Erythroblast (primary cell): Measurements from ENCODE around the gene CASP3.
"Not testable (repeated sequence)": the region's sequence is repeated elsewhere in the genome, so short reads cannot be mapped to it uniquely, and the experiment has no call there.

Experiments used
- DNase-seq, 2 experiments: peaks; one replicate each; lab custom pipeline; 2025; lab: John Stamatoyannopoulos, UW
- GATA1 ChIP-seq: IDR thresholded peaks from 2 replicates; pipeline ENCODE4 v1.6.1; 2011; ENCODE audit warnings: low read depth, mild to moderate bottlenecking, control low read depth, low read length, moderate library complexity
- POLR2A ChIP-seq: IDR thresholded peaks from 2 replicates; pipeline ENCODE4 v1.6.1; 2011; ENCODE audit warnings: mild to moderate bottlenecking, low read length

The CASP3 gene

GRCh38 chr4:184599492-184600135 is 49.6 kb downstream of the CASP3 start:
- TF ChIP-seq POLR2A (no peak), GATA1 (no peak)
- DNase-seq = no peak

GRCh38 chr4:184598753-184599491 is 50.3 kb downstream of the CASP3 start:
- DNase-seq = no peak
- TF ChIP-seq POLR2A (no peak), GATA1 (no peak)

GRCh38 chr4:184596617-184597185 is 52.5 kb downstream of the CASP3 start:
- no peak for DNase-seq
- TF ChIP-seq POLR2A (no peak), GATA1 (no peak)

GRCh38 chr4:184596044-184596616 is 53.1 kb downstream of the CASP3 start:
- no peak for DNase-seq
- TF ChIP-seq POLR2A (no peak), GATA1 (no peak)

GRCh38 chr4:184595430-184595829 is 53.8 kb downstream of the CASP3 start:
- TF ChIP-seq GATA1 (no peak), POLR2A (no peak)
- no peak for DNase-seq

- no peak for DNase-seq
Measured at GRCh38 chr4:184593461-184593860, 55.8 kb downstream of the CASP3 start.

GRCh38 chr4:184591747-184592270 is 57.4 kb downstream of the CASP3 start:
- DNase-seq = not testable (repeated sequence)

More at GRCh38 chr4:184593461-184593860, 55.8 kb downstream of the CASP3 start:
- TF ChIP-seq GATA1 (no peak), POLR2A (no peak)

- TF ChIP-seq POLR2A (no peak), GATA1 (no peak)
- DNase-seq = no peak
Measured at GRCh38 chr4:184591070-184591677, 58.1 kb downstream of the CASP3 start.

- TF ChIP-seq POLR2A (no peak), GATA1 (no peak)
- DNase-seq = no peak
Measured at GRCh38 chr4:184590196-184590595, 59.1 kb downstream of the CASP3 start.

GRCh38 chr4:184588893-184589292 is 60.4 kb downstream of the CASP3 start:
- no peak for TF ChIP-seq GATA1
- TF ChIP-seq POLR2A = no peak
- DNase-seq = no peak

GRCh38 chr4:184587701-184588100 is 61.5 kb downstream of the CASP3 start:
- no peak for DNase-seq
- no peak for TF ChIP-seq POLR2A
- no peak for TF ChIP-seq GATA1

GRCh38 chr4:184587221-184587620 is 62.0 kb downstream of the CASP3 start:
- DNase-seq = no peak

GRCh38 chr4:184583738-184584502 is 65.3 kb downstream of the CASP3 start:
- TF ChIP-seq GATA1 (no peak), POLR2A (no peak)
- DNase-seq = no peak

More at GRCh38 chr4:184587221-184587620, 62.0 kb downstream of the CASP3 start:
- TF ChIP-seq POLR2A (no peak), GATA1 (no peak)
